GM23338 (cell line): ENCODE measurements around the gene ADAMTS14. TPM values are rescaled to one million over a fixed set of nuclear protein-coding genes. Genes with fewer than 3 reads are reported as not detected.

Source experiments
- ATAC-seq: fragments of 200-7000 bp; cut with Tn5 transposase; 3 replicates; pipeline ENCODE4 v1.9.1; 2020
- DNase-seq: peaks from one replicate; pipeline ENCODE4 v3.0.0-alpha.2; 2015; ENCODE audit warnings: low spot score
- H2AFZ ChIP-seq: fragments of 200-600 bp; sonication (generic); 2 replicates; pipeline ENCODE4 v1.8.0; 2016; ENCODE audit warnings: antibody characterized with exemption, mild to moderate bottlenecking, moderate library complexity
- H3F3A ChIP-seq: fragments of 200-600 bp; sonication (generic); replicated peaks from 2 replicates; pipeline ENCODE4 v1.8.0; 2017; ENCODE audit warnings: antibody characterized with exemption, mixed run types, low read depth
- H3K27ac ChIP-seq: fragments of 200-600 bp; sonication (generic); 2 replicates; pipeline ENCODE4 v1.6.1; 2016; ENCODE audit warnings: low read depth
- H3K27me3 ChIP-seq: fragments of 200-600 bp; sonication (generic); 2 replicates; pipeline ENCODE4 v1.8.0; 2016; ENCODE audit warnings: mild to moderate bottlenecking, mixed run types, moderate library complexity; ENCODE audit not compliant: insufficient read depth
- H3K36me3 ChIP-seq: fragments of 200-600 bp; sonication (generic); 2 replicates; pipeline ENCODE4 v1.8.0; 2016; ENCODE audit warnings: mild to moderate bottlenecking; ENCODE audit not compliant: insufficient read depth
- H3K4me1 ChIP-seq: fragments of 200-600 bp; sonication (generic); 2 replicates; pipeline ENCODE4 v1.8.0; 2016; ENCODE audit warnings: mild to moderate bottlenecking, moderate library complexity; ENCODE audit not compliant: insufficient read depth
- H3K4me2 ChIP-seq: fragments of 200-600 bp; sonication (generic); 2 replicates; pipeline ENCODE4 v1.7.1; 2017; ENCODE audit warnings: mixed run types
- H3K4me3 ChIP-seq: fragments of 200-600 bp; sonication (generic); 2 replicates; pipeline ENCODE4 v1.6.1; 2016; ENCODE audit warnings: mixed run types
- H3K79me2 ChIP-seq: fragments of 200-600 bp; sonication (generic); replicated peaks from 2 replicates; pipeline ENCODE4 v1.8.0; 2017; ENCODE audit warnings: mild to moderate bottlenecking; ENCODE audit not compliant: insufficient read depth
- H3K9me2 ChIP-seq: fragments of 200-600 bp; sonication (generic); 2 replicates; pipeline ENCODE4 v1.8.0; 2017; ENCODE audit not compliant: insufficient read depth
- H4K20me1 ChIP-seq: fragments of 200-600 bp; sonication (generic); replicated peaks from 2 replicates; pipeline ENCODE4 v1.8.0; 2017; ENCODE audit warnings: mild to moderate bottlenecking; ENCODE audit not compliant: insufficient read depth
- H3K27ac Mint-ChIP-seq: 2 replicates; pipeline ENCODE4 v1.8.0; 2020; ENCODE audit warnings: inconsistent platforms, mild to moderate bottlenecking, moderate library complexity, mixed read lengths
- H3K27me3 Mint-ChIP-seq: 3 replicates; pipeline ENCODE4 v1.8.0; 2022; ENCODE audit warnings: low read depth, mild to moderate bottlenecking, moderate library complexity, mixed read lengths, inconsistent platforms; ENCODE audit not compliant: insufficient read depth, poor library complexity
- H3K36me3 Mint-ChIP-seq: 3 replicates; pipeline ENCODE4 v1.8.0; 2021; ENCODE audit warnings: low read depth, mild to moderate bottlenecking, inconsistent platforms, moderate library complexity, mixed read lengths
- H3K4me1 Mint-ChIP-seq: 3 replicates; pipeline ENCODE4 v1.8.0; 2020; ENCODE audit warnings: mild to moderate bottlenecking, inconsistent platforms, mixed read lengths
- H3K4me3 Mint-ChIP-seq: 3 replicates; pipeline ENCODE4 v1.8.0; 2021; ENCODE audit warnings: moderate library complexity, mild to moderate bottlenecking, inconsistent platforms, mixed read lengths
- H3K9me3 Mint-ChIP-seq: 3 replicates; pipeline ENCODE4 v1.8.0; 2020; ENCODE audit warnings: moderate library complexity, mild to moderate bottlenecking, inconsistent platforms, mixed read lengths
- CREB1 ChIP-seq: fragments of 250-450 bp; sonication (Bioruptor Pico); IDR thresholded peaks from 2 replicates; pipeline ENCODE4 v1.5.0; 2020; ENCODE audit warnings: low read depth, mild to moderate bottlenecking, moderate library complexity
- EZH2 ChIP-seq: fragments of 200-600 bp; sonication (generic); IDR thresholded peaks from one replicate; pipeline ENCODE4 v1.8.0; 2017; ENCODE audit warnings: antibody characterized with exemption, mild to moderate bottlenecking, low read depth; ENCODE audit not compliant: unreplicated experiment
- EZH2phosphoT487 ChIP-seq: fragments of 200-600 bp; sonication (generic); IDR thresholded peaks from one replicate; pipeline ENCODE4 v1.8.1; 2018; ENCODE audit warnings: antibody characterized with exemption; ENCODE audit not compliant: unreplicated experiment
- NANOG ChIP-seq: IDR thresholded peaks from 2 replicates; pipeline ENCODE4 v1.6.1; 2016; ENCODE audit warnings: antibody characterized with exemption, borderline replicate concordance
- POLR2AphosphoS5 ChIP-seq: IDR thresholded peaks from 2 replicates; pipeline ENCODE4 v1.6.1; 2016; ENCODE audit warnings: antibody characterized with exemption, low read depth
- STAT1 ChIP-seq: IDR thresholded peaks from one replicate; pipeline ENCODE4 v1.6.1; 2016; ENCODE audit warnings: antibody characterized with exemption; ENCODE audit not compliant: unreplicated experiment
- ZNF331 ChIP-seq: fragments of 250-450 bp; sonication (Bioruptor Pico); IDR thresholded peaks from 2 replicates; pipeline ENCODE4 v1.5.0; 2020; ENCODE audit warnings: low read depth, mild to moderate bottlenecking, moderate library complexity
- polyA plus RNA-seq: library from polyadenylated mRNA; unstranded; fragments of >200 nt; fragmentation: Nextera tagmentation; extraction: Ambion mirVana; gene quantifications from 2 replicates; pipeline ENCODE4 v1.2.1, GENCODE V29; 2016
- total RNA-seq: library from RNA; depleted of rRNA; stranded (reverse); fragments of >200 nt; shearing (Covaris generic); gene quantifications from 2 replicates; pipeline ENCODE4 v1.2.3, GENCODE V29; 2014
- TF ChIP-seq, protein P1 (sequence below): IDR thresholded peaks from one replicate; pipeline ENCODE4 v1.6.1; 2018; ENCODE audit warnings: antibody characterized with exemption; ENCODE audit not compliant: unreplicated experiment
- TF ChIP-seq, protein P2 (sequence below), 2 experiments: fragments of 200-600 bp in 1 of 2; sonication (generic) in 1 of 2; conservative IDR thresholded peaks; 2 replicates each; pipeline versions ENCODE4 v1.5.1 to v1.6.1; 2016 to 2017; ENCODE audit warnings: antibody characterized with exemption in 2 of 2, low read depth in 2 of 2, mild to moderate bottlenecking in 2 of 2, moderate library complexity in 1 of 2

Gene ADAMTS14
- total and polyA plus RNA-seq, 2 experiments from 2014 or later = 1.9 to 2.1 TPM

DNA sequence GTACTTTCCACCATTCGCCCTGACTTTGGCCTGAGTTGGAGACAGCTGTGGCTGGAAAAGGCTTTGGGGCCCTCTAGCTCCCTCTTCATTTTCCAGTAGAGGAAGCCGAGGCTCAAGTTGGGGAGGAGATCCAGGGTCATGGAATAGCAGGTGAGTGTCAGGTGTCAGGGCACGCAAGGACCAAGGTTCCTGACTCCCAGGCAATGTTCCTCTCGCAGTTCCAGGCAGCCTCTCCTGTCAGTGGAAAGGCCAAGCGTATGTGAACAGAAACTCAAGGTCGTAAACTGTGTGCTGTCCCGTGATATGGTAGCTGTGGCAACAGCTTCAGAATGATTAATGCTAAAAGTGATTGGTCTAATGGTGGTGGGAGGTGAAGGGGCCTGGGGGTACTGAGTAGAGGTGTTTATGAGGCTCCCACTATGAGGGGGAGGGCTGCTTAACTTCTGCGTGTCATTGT, 13.2 kb downstream of the ADAMTS14 start:
- H4K20me1 ChIP-seq = no peaks in the 10 kb centered on the region
- no peak overlapping the region for H3K4me2 ChIP-seq
- Mint-ChIP-seq H3K9me3 (peaks cover 20% of the 10 kb centered on the region), H3K27ac (no peak overlapping the region), H3K4me3 (no peak overlapping the region), H3K4me1 (peaks cover 19% of the 10 kb centered on the region), H3K27me3 (peaks cover 4% of the 10 kb centered on the region), H3K36me3 (peaks cover 15% of the 10 kb centered on the region)
- no peaks in the 10 kb centered on the region for H3F3A ChIP-seq
- TF ChIP-seq, protein P1, sequence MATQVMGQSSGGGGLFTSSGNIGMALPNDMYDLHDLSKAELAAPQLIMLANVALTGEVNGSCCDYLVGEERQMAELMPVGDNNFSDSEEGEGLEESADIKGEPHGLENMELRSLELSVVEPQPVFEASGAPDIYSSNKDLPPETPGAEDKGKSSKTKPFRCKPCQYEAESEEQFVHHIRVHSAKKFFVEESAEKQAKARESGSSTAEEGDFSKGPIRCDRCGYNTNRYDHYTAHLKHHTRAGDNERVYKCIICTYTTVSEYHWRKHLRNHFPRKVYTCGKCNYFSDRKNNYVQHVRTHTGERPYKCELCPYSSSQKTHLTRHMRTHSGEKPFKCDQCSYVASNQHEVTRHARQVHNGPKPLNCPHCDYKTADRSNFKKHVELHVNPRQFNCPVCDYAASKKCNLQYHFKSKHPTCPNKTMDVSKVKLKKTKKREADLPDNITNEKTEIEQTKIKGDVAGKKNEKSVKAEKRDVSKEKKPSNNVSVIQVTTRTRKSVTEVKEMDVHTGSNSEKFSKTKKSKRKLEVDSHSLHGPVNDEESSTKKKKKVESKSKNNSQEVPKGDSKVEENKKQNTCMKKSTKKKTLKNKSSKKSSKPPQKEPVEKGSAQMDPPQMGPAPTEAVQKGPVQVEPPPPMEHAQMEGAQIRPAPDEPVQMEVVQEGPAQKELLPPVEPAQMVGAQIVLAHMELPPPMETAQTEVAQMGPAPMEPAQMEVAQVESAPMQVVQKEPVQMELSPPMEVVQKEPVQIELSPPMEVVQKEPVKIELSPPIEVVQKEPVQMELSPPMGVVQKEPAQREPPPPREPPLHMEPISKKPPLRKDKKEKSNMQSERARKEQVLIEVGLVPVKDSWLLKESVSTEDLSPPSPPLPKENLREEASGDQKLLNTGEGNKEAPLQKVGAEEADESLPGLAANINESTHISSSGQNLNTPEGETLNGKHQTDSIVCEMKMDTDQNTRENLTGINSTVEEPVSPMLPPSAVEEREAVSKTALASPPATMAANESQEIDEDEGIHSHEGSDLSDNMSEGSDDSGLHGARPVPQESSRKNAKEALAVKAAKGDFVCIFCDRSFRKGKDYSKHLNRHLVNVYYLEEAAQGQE = no peak
- TF ChIP-seq CREB1 (CRISPR knock-in tag) = no peak
- TF ChIP-seq, protein P2, sequence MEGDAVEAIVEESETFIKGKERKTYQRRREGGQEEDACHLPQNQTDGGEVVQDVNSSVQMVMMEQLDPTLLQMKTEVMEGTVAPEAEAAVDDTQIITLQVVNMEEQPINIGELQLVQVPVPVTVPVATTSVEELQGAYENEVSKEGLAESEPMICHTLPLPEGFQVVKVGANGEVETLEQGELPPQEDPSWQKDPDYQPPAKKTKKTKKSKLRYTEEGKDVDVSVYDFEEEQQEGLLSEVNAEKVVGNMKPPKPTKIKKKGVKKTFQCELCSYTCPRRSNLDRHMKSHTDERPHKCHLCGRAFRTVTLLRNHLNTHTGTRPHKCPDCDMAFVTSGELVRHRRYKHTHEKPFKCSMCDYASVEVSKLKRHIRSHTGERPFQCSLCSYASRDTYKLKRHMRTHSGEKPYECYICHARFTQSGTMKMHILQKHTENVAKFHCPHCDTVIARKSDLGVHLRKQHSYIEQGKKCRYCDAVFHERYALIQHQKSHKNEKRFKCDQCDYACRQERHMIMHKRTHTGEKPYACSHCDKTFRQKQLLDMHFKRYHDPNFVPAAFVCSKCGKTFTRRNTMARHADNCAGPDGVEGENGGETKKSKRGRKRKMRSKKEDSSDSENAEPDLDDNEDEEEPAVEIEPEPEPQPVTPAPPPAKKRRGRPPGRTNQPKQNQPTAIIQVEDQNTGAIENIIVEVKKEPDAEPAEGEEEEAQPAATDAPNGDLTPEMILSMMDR (conservative IDR thresholded peaks at IDR 0.05; ENCODE audit: low read depth in 2 of 2) = 0 out of 4 replicates have a peak, but pooled peaks of 1 of the 2 experiments have one; percentile 11
- DNase-seq (no peak), ATAC-seq (peak; percentile 37; the same call in 2 of the 3 replicates)
- no peaks in the 10 kb centered on the region for H3K9me2 ChIP-seq
- H3K27me3 ChIP-seq = no peaks in the 10 kb centered on the region
- no peak overlapping the region for H3K27ac ChIP-seq
- no peaks in the 10 kb centered on the region for H3K79me2 ChIP-seq
- no peaks in the 10 kb centered on the region; the same call in 1 of the 2 replicates for H3K36me3 ChIP-seq
- no peak overlapping the region for H2AFZ ChIP-seq
- H3K4me3 ChIP-seq = no peak overlapping the region
- no peaks in the 10 kb centered on the region for H3K4me1 ChIP-seq

DNA sequence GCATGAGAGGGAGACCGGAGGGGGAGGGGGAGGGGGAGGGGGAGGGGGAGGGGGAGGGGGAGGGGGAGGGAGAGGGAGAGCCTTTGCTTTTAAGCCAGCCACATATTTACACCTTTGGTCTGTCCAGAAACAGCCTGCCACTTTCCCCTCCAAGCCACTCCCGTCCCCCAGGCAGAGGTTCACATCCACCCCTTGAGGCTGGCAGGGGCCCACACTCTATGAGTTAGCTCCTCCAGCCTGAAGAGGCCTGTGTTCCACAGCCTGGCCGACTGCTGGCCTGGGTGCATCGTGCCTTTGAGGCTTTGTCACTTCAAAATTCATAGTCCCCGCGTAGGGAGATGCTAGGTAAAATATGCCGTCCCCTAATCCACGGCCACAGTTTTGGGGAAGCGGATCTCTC, 16.5 kb downstream of the ADAMTS14 start:
- no peaks in the 10 kb centered on the region for H3K27me3 ChIP-seq
- no peaks in the 10 kb centered on the region for H3K9me2 ChIP-seq
- H3K27me3 Mint-ChIP-seq = peaks cover 4% of the 10 kb centered on the region
- H3K27ac Mint-ChIP-seq = no peak overlapping the region
- no peak overlapping the region for H2AFZ ChIP-seq
- H3K36me3 Mint-ChIP-seq = peaks cover 15% of the 10 kb centered on the region
- peaks cover 9% of the 10 kb centered on the region; the same call in 1 of the 2 replicates for H3K4me1 ChIP-seq
- peaks cover 27% of the 10 kb centered on the region for H3K4me1 Mint-ChIP-seq
- peaks cover 20% of the 10 kb centered on the region for H3K9me3 Mint-ChIP-seq
- H3K4me3 ChIP-seq = no peak overlapping the region
- H3K4me2 ChIP-seq = no peak overlapping the region
- no peak overlapping the region for H3K4me3 Mint-ChIP-seq
- DNase-seq = no peak
- no peak overlapping the region for H3K27ac ChIP-seq
- H4K20me1 ChIP-seq = no peaks in the 10 kb centered on the region
- H3K36me3 ChIP-seq = no peaks in the 10 kb centered on the region; the same call in 1 of the 2 replicates
- no peak for ATAC-seq
- no peaks in the 10 kb centered on the region for H3F3A ChIP-seq
- no peaks in the 10 kb centered on the region for H3K79me2 ChIP-seq
- TF ChIP-seq, protein P2 (conservative IDR thresholded peaks at IDR 0.05; ENCODE audit: low read depth in 2 of 2) = no peak
- no peak for TF ChIP-seq EZH2phosphoT487
- no peak for TF ChIP-seq POLR2AphosphoS5
- no peak for TF ChIP-seq ZNF331 (CRISPR knock-in tag)
- TF ChIP-seq EZH2 = no peak
- no peak for TF ChIP-seq NANOG
- no peak for TF ChIP-seq STAT1
